Transverse colon (tissue), 4 donors: ENCODE measurements around the gene FKBP5. TPM values are rescaled to one million over a fixed set of nuclear protein-coding genes. Genes with fewer than 3 reads are reported as not detected.
A peak's percentile ranks its signal among the peaks of the same experiment; 100 is the strongest.
"Not testable (repeated sequence)": the region's sequence is repeated elsewhere in the genome, so short reads cannot be mapped to it uniquely, and the experiment has no call there.

ENCODE experiments used
- DNase-seq: peaks from one replicate; pipeline ENCODE4 v3.0.0-alpha.2; 2019
- H3K27ac ChIP-seq, 4 donors: fragments of 200-600 bp; sonication (generic); 2 replicates each; pipeline ENCODE4 v1.5.1; 2016 to 2018; ENCODE audit warnings: inconsistent platforms in 4 of 4
- H3K27me3 ChIP-seq: fragments of 200-600 bp; sonication (generic); 2 replicates; pipeline ENCODE4 v1.5.1; 2017; ENCODE audit warnings: inconsistent platforms
- H3K36me3 ChIP-seq, 4 donors: fragments of 200-600 bp; sonication (generic); 2 replicates each; pipeline ENCODE4 v1.5.1; 2017 to 2019; ENCODE audit warnings: inconsistent platforms in 4 of 4
- H3K4me1 ChIP-seq, 4 donors: fragments of 200-600 bp; sonication (generic); 2 replicates each; pipeline ENCODE4 v1.5.1; 2017 to 2020; ENCODE audit warnings: inconsistent platforms in 4 of 4
- H3K4me3 ChIP-seq, 4 donors: fragments of 200-600 bp; sonication (generic); 1 replicate in 1 of 4; 2 replicates in 3 of 4; pipeline versions ENCODE4 v1.5.1 to v1.6.1; 2017 to 2019; ENCODE audit warnings: inconsistent platforms in 4 of 4
- H3K9me3 ChIP-seq, 2 donors: fragments of 200-600 bp; sonication (generic); 2 replicates each; pipeline ENCODE4 v1.5.1; 2017 to 2019; ENCODE audit warnings: inconsistent platforms in 2 of 2
- CTCF ChIP-seq, 5 experiments: fragments of 200-600 bp in 3 of 5; fragments of 450-650 bp in 2 of 5; sonication (generic) in 3 of 5; IDR thresholded peaks; 1 replicate in 2 of 5; 2 replicates in 3 of 5; pipeline ENCODE4 v1.5.1; 2016 to 2017; ENCODE audit warnings: antibody characterized with exemption in 5 of 5, inconsistent platforms in 3 of 5, mild to moderate bottlenecking in 2 of 5, moderate library complexity in 1 of 5
- EP300 ChIP-seq: sonication (generic); formaldehyde crosslinking; IDR thresholded peaks from one replicate; pipeline ENCODE4 v1.6.1; 2017; ENCODE audit warnings: antibody characterized with exemption, low read depth
- POLR2A ChIP-seq: fragments of 450-650 bp; IDR thresholded peaks from one replicate; pipeline ENCODE4 v1.6.1; 2016; ENCODE audit warnings: antibody characterized with exemption, mild to moderate bottlenecking, moderate library complexity
- POLR2AphosphoS5 ChIP-seq, 3 donors: sonication (generic); formaldehyde crosslinking; IDR thresholded peaks; one replicate each; pipeline ENCODE4 v1.6.1; 2016; ENCODE audit warnings: antibody characterized with exemption in 3 of 3
- WGBS, 2 donors: methylation state at CpG; one replicate each; pipeline ENCODE4 v1.1.5; 2018; ENCODE audit warnings: low coverage in 1 of 2; 5-methylcytosine and 5-hydroxymethylcytosine counted together
- in situ Hi-C, 4 donors: fragments of 200-750 bp; cut with MboI; loops; one replicate each; pipeline versions ENCODE4 v1.15.0 to v1.15.1; 2017; ENCODE audit warnings: low sequenced_read_pairs in 3 of 4, low pct_ligation_motif_present in 1 of 4, low pct_unique_long_range_greater_than_20kb in 1 of 4
- intact Hi-C: fragments of 100-400 bp; cut with DNase I; formaldehyde crosslinking; loops from one replicate; pipeline ENCODE4 v1.15.1; 2023; ENCODE audit warnings: low total_unique reads
- total RNA-seq, 4 donors: library from RNA; depleted of rRNA; stranded (reverse); fragments of >200 nt; gene quantifications; one replicate each; pipeline ENCODE4 v1.1.0, GENCODE V29; 2016

Gene FKBP5
- total RNA-seq, 4 donors from 2014 or later = 82.8 to 299 (median 254) TPM

- intact Hi-C loops = no loop called here
These were observed 5.7 kb upstream of the FKBP5 start for GRCh38 chr6:35694462-35694861.

GRCh38 chr6:35691027-35691824, 2.5 kb upstream of the FKBP5 start:
- 65 to 84% methylated on average over 5 to 10 of the region's 10 CpGs for WGBS, 2 donors
- H3K36me3 ChIP-seq = no peaks in the 10 kb centered on the region
- in situ Hi-C loops = loop anchor here in 1 of 4 donors (5.0 kb wide), 1 partner anchor 41 kb away; no protein-coding TSS in a partner anchor
- TF ChIP-seq EP300 (no peak), POLR2AphosphoS5 (IDR thresholded peaks at IDR 0.05) (peak; percentile 23 to 61 (median 40))
- intact Hi-C loops = no loop called here
- peak; percentile 77 for DNase-seq
- H3K27me3 ChIP-seq = no peaks in the 10 kb centered on the region
- H3K9me3 ChIP-seq = no peaks in the 10 kb centered on the region
- H3K4me1 ChIP-seq = peaks cover 15 to 24% (median 20%) of the 10 kb centered on the region in 4 donors
- peak overlapping the region; percentile 66 to 98 (median 88) for H3K27ac ChIP-seq
- H3K4me3 ChIP-seq = no peak overlapping the region

More at GRCh38 chr6:35694462-35694861, 5.7 kb upstream of the FKBP5 start:
- Histone ChIP-seq H3K4me3 (no peak overlapping the region), H3K36me3 (no peaks in the 10 kb centered on the region), H3K27ac (no peak overlapping the region), H3K9me3 (no peaks in the 10 kb centered on the region), H3K27me3 (no peaks in the 10 kb centered on the region), H3K4me1 (peaks cover 10 to 20% (median 14%) of the 10 kb centered on the region in 4 donors)
- DNase-seq = no peak
- 74 to 83% methylated on average over 2 of the region's 2 CpGs for WGBS, 2 donors
- no peak for TF ChIP-seq EP300
- no peak for TF ChIP-seq CTCF (IDR thresholded peaks at IDR 0.05)
- no peak for TF ChIP-seq POLR2A
- no peak for TF ChIP-seq POLR2AphosphoS5 (IDR thresholded peaks at IDR 0.05)
- in situ Hi-C loops = loop anchor here in 1 of 4 donors (5.0 kb wide), 1 partner anchor 38 kb away; no protein-coding TSS in a partner anchor

GRCh38 chr6:35690484-35690883, 1.8 kb upstream of the FKBP5 start:
- 93 to 94% methylated on average over 4 to 9 of the region's 9 CpGs for WGBS, 2 donors
- H3K27ac ChIP-seq = peak overlapping the region; percentile 66 to 98 (median 88)
- no peak overlapping the region for H3K4me3 ChIP-seq
- intact Hi-C loops = no loop called here
- peaks cover 18 to 29% (median 22%) of the 10 kb centered on the region in 4 donors for H3K4me1 ChIP-seq
- DNase-seq = no peak
- TF ChIP-seq POLR2AphosphoS5 (IDR thresholded peaks at IDR 0.05) (no peak), CTCF (IDR thresholded peaks at IDR 0.05) (no peak), POLR2A (no peak), EP300 (no peak)
- no peaks in the 10 kb centered on the region for H3K9me3 ChIP-seq
- H3K27me3 ChIP-seq = no peaks in the 10 kb centered on the region
- in situ Hi-C loops = loop anchor here in 1 of 4 donors (5.0 kb wide), 1 partner anchor 42 kb away; no protein-coding TSS in a partner anchor
- no peaks in the 10 kb centered on the region for H3K36me3 ChIP-seq

GRCh38 chr6:35690006-35690405, 1.3 kb upstream of the FKBP5 start:
- H3K36me3 ChIP-seq, DNase-seq, H3K27me3 ChIP-seq, H3K4me3 ChIP-seq, intact Hi-C loops, H3K9me3 ChIP-seq: not testable (repeated sequence)
- WGBS, 2 donors = 97 to 98% methylated on average over 11 to 16 of the region's 16 CpGs
- in situ Hi-C loops = loop anchor here in 1 of 4 donors (5.0 kb wide), 1 partner anchor 42 kb away; no protein-coding TSS in a partner anchor
- Histone ChIP-seq H3K4me1 (peaks cover 18 to 32% (median 27%) of the 10 kb centered on the region in 4 donors), H3K27ac (peak overlapping the region; percentile 97 to 99 (median 98))
